OCI-LY7 (cell line): ENCODE measurements around the gene SMPD1. TPM values are rescaled to one million over a fixed set of nuclear protein-coding genes. Genes with fewer than 3 reads are reported as not detected.

ENCODE experiments used
- BruUV-seq: library from RNA; stranded (reverse); fragments of 400-500 nt; replicated peaks from 2 replicates; lab custom pipeline; 2021; lab: Mats Ljungman, UMichigan
- CTCF ChIA-PET: fragments of 300-600 bp; sonication (Branson Sonifier 250); formaldehyde crosslinking; loops from one replicate; lab custom pipeline; 2022; ENCODE audit warnings: antibody characterized with exemption; ENCODE audit not compliant: unreplicated experiment; lab: Charles Lee
- POLR2A ChIA-PET: fragments of 300-600 bp; sonication (Branson Sonifier 250); formaldehyde crosslinking; loops from one replicate; lab custom pipeline; 2022; ENCODE audit warnings: antibody characterized with exemption; lab: Charles Lee
- DNase-seq: peaks from one replicate; pipeline ENCODE4 v3.0.0-alpha.2; 2015; ENCODE audit warnings: low spot score
- H2AFZ ChIP-seq: fragments of 200-600 bp; sonication (generic), shearing (Covaris generic); 2 replicates; pipeline ENCODE4 v1.6.1; 2014; ENCODE audit warnings: mild to moderate bottlenecking, antibody characterized with exemption, low read length, moderate library complexity
- H3K27ac ChIP-seq: fragments of 200-600 bp; sonication (generic); 2 replicates; pipeline ENCODE4 v1.5.1; 2014; ENCODE audit warnings: mixed run types, low read depth, mild to moderate bottlenecking, moderate library complexity, low read length, inconsistent platforms; ENCODE audit not compliant: poor library complexity, severe bottlenecking
- H3K36me3 ChIP-seq: fragments of 200-600 bp; sonication (generic); 2 replicates; pipeline ENCODE4 v1.6.1; 2014; ENCODE audit warnings: mild to moderate bottlenecking, antibody characterized with exemption, low read length, moderate library complexity, mixed read lengths; ENCODE audit not compliant: insufficient read depth
- H3K4me1 ChIP-seq: fragments of 200-600 bp; sonication (generic); 2 replicates; pipeline ENCODE4 v1.5.1; 2014; ENCODE audit warnings: mild to moderate bottlenecking, low read length; ENCODE audit not compliant: insufficient read depth, poor library complexity, severe bottlenecking
- H3K4me2 ChIP-seq: fragments of 200-600 bp; sonication (generic); 2 replicates; pipeline ENCODE4 v1.6.1; 2014; ENCODE audit warnings: mild to moderate bottlenecking, low read length
- H3K4me3 ChIP-seq: fragments of 200-600 bp; sonication (generic); 2 replicates; pipeline ENCODE4 v1.5.1; 2014; ENCODE audit warnings: mild to moderate bottlenecking, low read depth, low read length; ENCODE audit not compliant: poor library complexity, severe bottlenecking
- H3K79me2 ChIP-seq: fragments of 200-600 bp; sonication (generic); 2 replicates; pipeline ENCODE4 v1.6.1; 2016; ENCODE audit warnings: low read depth, mild to moderate bottlenecking, low read length, moderate library complexity, mixed read lengths; ENCODE audit not compliant: insufficient read depth
- H3K9me2 ChIP-seq: fragments of 200-600 bp; sonication (generic); 2 replicates; pipeline ENCODE4 v1.6.1; 2016; ENCODE audit warnings: mild to moderate bottlenecking, low read length, mixed read lengths; ENCODE audit not compliant: insufficient read depth
- H3K9me3 ChIP-seq: fragments of 200-600 bp; sonication (generic); 2 replicates; pipeline ENCODE4 v1.6.1; 2014; ENCODE audit warnings: mild to moderate bottlenecking, mixed run types, low read length, mixed read lengths
- H4K20me1 ChIP-seq: fragments of 200-600 bp; sonication (generic); 2 replicates; pipeline ENCODE4 v1.6.1; 2014; ENCODE audit warnings: mild to moderate bottlenecking, antibody characterized with exemption, low read length, moderate library complexity, mixed read lengths; ENCODE audit not compliant: insufficient read depth
- CTCF ChIP-seq: fragments of 200-600 bp; sonication (generic); conservative IDR thresholded peaks from 2 replicates; pipeline ENCODE4 v1.5.1; 2014; ENCODE audit warnings: mild to moderate bottlenecking, antibody characterized with exemption, low read length, moderate library complexity, mixed read lengths
- EZH2phosphoT487 ChIP-seq: fragments of 200-600 bp; sonication (generic); IDR thresholded peaks from 2 replicates; pipeline ENCODE4 v1.6.1; 2018; ENCODE audit warnings: low read depth, borderline replicate concordance, mild to moderate bottlenecking, mixed run types, antibody characterized with exemption, low read length, moderate library complexity, mixed read lengths
- intact Hi-C: fragments of 100-400 bp; cut with micrococcal nuclease; formaldehyde crosslinking; loops from one replicate; pipeline ENCODE4 v1.10.0; 2022; ENCODE audit not compliant: unreplicated experiment
- total RNA-seq, 2 experiments: library from RNA; depleted of rRNA in 1 of 2; stranded (reverse); fragments of >200 nt in 1 of 2; shearing (Covaris generic) in 1 of 2; gene quantifications; 2 replicates each; pipeline ENCODE4 v1.2.3, GENCODE V29; 2014 to 2022

The SMPD1 gene
- total RNA-seq, 2 experiments from 2014 or later, result 5.1 to 11.9 TPM

- H3K36me3 ChIP-seq, result no peaks in the 10 kb centered on the region
- peaks cover 25% of the 10 kb centered on the region for H3K4me1 ChIP-seq
- no peaks in the 10 kb centered on the region for H3K9me3 ChIP-seq
- H4K20me1 ChIP-seq, result no peaks in the 10 kb centered on the region
- H3K4me3 ChIP-seq, result no peak overlapping the region
- H2AFZ ChIP-seq, result no peak overlapping the region
- POLR2A ChIA-PET, result interaction anchor here (1.9 to 2.3 kb wide), 2 partner anchors 9 to 18 kb away, joined by 11 read pairs; no protein-coding TSS in a partner anchor
- no peaks in the 10 kb centered on the region for H3K9me2 ChIP-seq
- TF ChIP-seq CTCF (no peak), EZH2phosphoT487 (no peak)
- BruUV-seq, result no TSS peak
- no peak for DNase-seq
- no peak overlapping the region for H3K27ac ChIP-seq
- no peaks in the 10 kb centered on the region for H3K79me2 ChIP-seq
- no peak overlapping the region for H3K4me2 ChIP-seq
- intact Hi-C loops, result no loop called here
- CTCF ChIA-PET, result no interaction called here
Observed at GRCh38 chr11:6420677-6421076, 30.4 kb downstream of the SMPD1 start.

GRCh38 chr11:6427516-6427915, 37.2 kb downstream of the SMPD1 start:
- Histone ChIP-seq H3K27ac (no peak overlapping the region), H3K4me3 (no peak overlapping the region), H3K9me2 (no peaks in the 10 kb centered on the region), H3K4me2 (no peak overlapping the region), H3K36me3 (no peaks in the 10 kb centered on the region), H3K4me1 (peaks cover 27% of the 10 kb centered on the region), H3K79me2 (no peaks in the 10 kb centered on the region), H4K20me1 (no peaks in the 10 kb centered on the region), H2AFZ (no peak overlapping the region), H3K9me3 (no peaks in the 10 kb centered on the region)
- POLR2A ChIA-PET, result interaction anchor here (0.5 to 2.3 kb wide), 7 partner anchors 10 to 1088 kb away, joined by 3 to 13 read pairs (median 4); no protein-coding TSS in a partner anchor
- BruUV-seq, result no TSS peak
- TF ChIP-seq EZH2phosphoT487, result no peak
- intact Hi-C loops, result no loop called here
- no peak for DNase-seq
- CTCF ChIA-PET, result no interaction called here

GRCh38 chr11:6431861-6432260, 41.6 kb downstream of the SMPD1 start:
- H3K4me3 ChIP-seq, result no peak overlapping the region
- ChIA-PET POLR2A (interaction anchor here (1.8 kb wide), 1 partner anchor 29 kb away, joined by 8 read pairs; no protein-coding TSS in a partner anchor), CTCF (interaction anchor here (1.2 kb wide), 1 partner anchor 28 kb away, joined by 4 read pairs; no protein-coding TSS in a partner anchor)
- intact Hi-C loops, result no loop called here
- no TSS peak for BruUV-seq
- no peaks in the 10 kb centered on the region for H3K36me3 ChIP-seq
- no peak for DNase-seq
- H3K9me2 ChIP-seq, result no peaks in the 10 kb centered on the region
- H3K79me2 ChIP-seq, result no peaks in the 10 kb centered on the region
- H3K4me1 ChIP-seq, result peaks cover 71% of the 10 kb centered on the region
- H3K4me2 ChIP-seq, result no peak overlapping the region
- H4K20me1 ChIP-seq, result no peaks in the 10 kb centered on the region
- no peak overlapping the region for H2AFZ ChIP-seq
- no peak overlapping the region for H3K27ac ChIP-seq
- TF ChIP-seq EZH2phosphoT487, result no peak
- TF ChIP-seq CTCF, result no peak
- no peaks in the 10 kb centered on the region for H3K9me3 ChIP-seq
